NCI-H2081 (cell line): ENCODE results near the gene TUBA8.
"Not testable (repeated sequence)": the region's sequence is repeated elsewhere in the genome, so short reads cannot be mapped to it uniquely, and the experiment has no call there.

Experiments used
- DNase-seq, 2 experiments: peaks; one replicate each; lab custom pipeline; 2025; lab: John Stamatoyannopoulos, UW

TUBA8 gene

GRCh38 chr22:18106550-18107341, 3.9 kb upstream of the TUBA8 start:
- not testable (repeated sequence) for DNase-seq

GRCh38 chr22:18108187-18108586, 2.4 kb upstream of the TUBA8 start:
- DNase-seq: no peak

- DNase-seq: no peak
Observed at GRCh38 chr22:18109410-18110193, 1.0 kb upstream of the TUBA8 start.

- no peak for DNase-seq
Observed at GRCh38 chr22:18110954-18111758, 547 bp downstream of the TUBA8 start.

- DNase-seq: peak; percentile 4 to 45
Observed at GRCh38 chr22:18111759-18112330, 1.2 kb downstream of the TUBA8 start.

- no peak for DNase-seq
Observed at GRCh38 chr22:18112440-18112839, 1.8 kb downstream of the TUBA8 start.

GRCh38 chr22:18113680-18114394, 3.2 kb downstream of the TUBA8 start:
- no peak for DNase-seq

- DNase-seq: peak in 1 of 2 experiments; percentile 45
Observed at GRCh38 chr22:18114495-18114894, 3.9 kb downstream of the TUBA8 start.

- DNase-seq: no peak
Observed at GRCh38 chr22:18114976-18115652, 4.5 kb downstream of the TUBA8 start.

GRCh38 chr22:18115906-18116371, 5.3 kb downstream of the TUBA8 start:
- DNase-seq: no peak

- no peak for DNase-seq
Observed at GRCh38 chr22:18116634-18117033, 6.0 kb downstream of the TUBA8 start.

- DNase-seq: no peak
Observed at GRCh38 chr22:18118345-18118915, 7.8 kb downstream of the TUBA8 start.

- no peak for DNase-seq
Observed at GRCh38 chr22:18119409-18120110, 9.0 kb downstream of the TUBA8 start.

- DNase-seq: no peak
Observed at GRCh38 chr22:18120857-18121256, 10.2 kb downstream of the TUBA8 start.

GRCh38 chr22:18121506-18121905, 10.9 kb downstream of the TUBA8 start:
- no peak for DNase-seq

GRCh38 chr22:18121954-18122554, 11.4 kb downstream of the TUBA8 start:
- DNase-seq: no peak

- DNase-seq: not testable (repeated sequence)
Observed at GRCh38 chr22:18123476-18124025, 12.9 kb downstream of the TUBA8 start.

GRCh38 chr22:18126606-18127005, 16.0 kb downstream of the TUBA8 start:
- DNase-seq: no peak

- DNase-seq: no peak
Observed at GRCh38 chr22:18130018-18130417, 19.4 kb downstream of the TUBA8 start.
